ENCODE results near the gene RPL14. TPM values are rescaled to one million over a fixed set of nuclear protein-coding genes. Genes with fewer than 3 reads are reported as not detected.

RPL14 gene
- 100 to 1,000 TPM in 1 of 2 donors, 10 to 100 TPM in 1; 82.6 to 169 TPM for total RNA-seq
- polyA plus RNA-seq = 100 to 1,000 TPM; 201 to 383 TPM

GRCh38 chr3:40456940-40457823 is at the start of gene RPL14:
Gene RPL14, plus strand, starts transcription at chr3:40457339. Its CDS starts 133 bp downstream, at chr3:40457472.
- peak within 1 kb of the TSS; percentile 88 to 95 for H3K27ac ChIP-seq (ENCODE audit: low read depth in 1 of 2, low read length in 2 of 2)
- peak within 1 kb of the TSS; percentile 87 to 95 for H3K9ac ChIP-seq (ENCODE audit: low read depth in 1 of 2, low read length in 2 of 2)
- peak within 1 kb of the TSS; percentile 83 to 95 (median 93) for H3K4me3 ChIP-seq (ENCODE audit: low read depth in 1 of 3, low read length in 3 of 3)
- H3K36me3 ChIP-seq (ENCODE audit: control insufficient read depth in 4 of 4, insufficient read depth in 3 of 4, low read depth in 1 of 4, low read length in 3 of 4) = peaks cover 2 to 30% (median 29%) of the 10 kb centered on the region in 4 donors
- under 1% methylated on average over 79 of the region's 79 CpGs for WGBS
- no peaks in the 10 kb centered on the region for H3K27me3 ChIP-seq (ENCODE audit: control insufficient read depth in 4 of 4, insufficient read depth in 4 of 4, low read length in 3 of 4)
- TF ChIP-seq FOXA1 (IDR thresholded peaks at IDR 0.05) (no peak), SP1 (IDR thresholded peaks at IDR 0.05) (peak; percentile 59), EGR1 (IDR thresholded peaks at IDR 0.05; ENCODE audit: low read depth in 2 of 2) (peak in 1 of 2 donors; percentile 37), REST (IDR thresholded peaks at IDR 0.05) (peak; percentile 73), FOXA2 (IDR thresholded peaks at IDR 0.05) (no peak), NR2F2 (IDR thresholded peaks at IDR 0.05) (no peak), ATF3 (IDR thresholded peaks at IDR 0.05) (no peak), ZBTB33 (IDR thresholded peaks at IDR 0.05) (peak; percentile 65), GABPA (IDR thresholded peaks at IDR 0.05 in 1 of 2, conservative IDR thresholded peaks at IDR 0.05 in 1 of 2) (peak in 1 of 2 donors; percentile 67), CTCF (IDR thresholded peaks at IDR 0.05; ENCODE audit: low read depth, low read length, missing input control) (no peak), YY1 (IDR thresholded peaks at IDR 0.05) (peak; percentile 99), MAX (IDR thresholded peaks at IDR 0.05) (peak; percentile 88), HNF4G (IDR thresholded peaks at IDR 0.05) (no peak), TAF1 (conservative IDR thresholded peaks at IDR 0.05) (peak; percentile 41)
- peak; percentile 93 for DNase-seq (ENCODE audit: low spot score)
- H3K9me3 ChIP-seq (ENCODE audit: control insufficient read depth in 4 of 4, low read length in 3 of 4) = no peaks in the 10 kb centered on the region
- peaks cover 0 to 34% (median 20%) of the 10 kb centered on the region in 4 donors for H3K4me1 ChIP-seq (ENCODE audit: control insufficient read depth in 4 of 4, insufficient read depth in 4 of 4, low read length in 3 of 4)
